Keratinocyte (primary cell): Measurements from ENCODE around the gene COG4. TPM values are rescaled to one million over a fixed set of nuclear protein-coding genes. Genes with fewer than 3 reads are reported as not detected.
A peak's percentile ranks its signal among the peaks of the same experiment; 100 is the strongest.

Source experiments
- DNase-seq: peaks from one replicate; pipeline ENCODE4 v3.0.0-alpha.2; 2011; ENCODE audit warnings: low read depth, missing footprints, low spot score
- FAIRE-seq: peaks from 2 replicates; lab custom pipeline; 2011; peaks lifted over from hg19 to GRCh38; lab: Jason Lieb, UNC
- H2AFZ ChIP-seq: 2 replicates; pipeline ENCODE4 v1.6.0; 2012; ENCODE audit warnings: low read length, control low read depth, inconsistent platforms; ENCODE audit not compliant: control insufficient read depth
- H3K27ac ChIP-seq: 2 replicates; pipeline ENCODE4 v1.5.1; 2011; ENCODE audit warnings: low read length; ENCODE audit not compliant: control insufficient read depth, insufficient read depth
- H3K27me3 ChIP-seq: 3 replicates; pipeline ENCODE4 v1.6.0; 2011; ENCODE audit warnings: low read length; ENCODE audit not compliant: control insufficient read depth, insufficient read depth; ENCODE audit errors: extremely low read depth
- H3K36me3 ChIP-seq, 2 experiments: 2 replicates in 1 of 2; 3 replicates in 1 of 2; pipeline ENCODE4 v1.5.1; 2011; ENCODE audit warnings: low read length in 2 of 2, mild to moderate bottlenecking in 1 of 2; ENCODE audit not compliant: control insufficient read depth in 2 of 2, insufficient read depth in 2 of 2; ENCODE audit errors: extremely low read depth in 1 of 2
- H3K4me1 ChIP-seq: 3 replicates; pipeline ENCODE4 v1.5.1; 2011; ENCODE audit warnings: low read length; ENCODE audit not compliant: control insufficient read depth, insufficient read depth; ENCODE audit errors: extremely low read depth
- H3K4me2 ChIP-seq: 3 replicates; pipeline ENCODE4 v1.6.0; 2011; ENCODE audit warnings: low read depth, low read length; ENCODE audit not compliant: control insufficient read depth, insufficient read depth; ENCODE audit errors: extremely low read depth
- H3K4me3 ChIP-seq, 3 experiments: fragments of 200-600 bp in 1 of 3; sonication (generic) in 1 of 3; 2 replicates in 2 of 3; 3 replicates in 1 of 3; pipeline ENCODE4 v1.5.1; 2011 to 2016; ENCODE audit warnings: low read length in 3 of 3, mild to moderate bottlenecking in 3 of 3, control low read depth in 2 of 3, inconsistent platforms in 1 of 3, low read depth in 1 of 3, mixed read lengths in 1 of 3, mixed run types in 1 of 3, moderate library complexity in 1 of 3; ENCODE audit not compliant: control insufficient read depth in 2 of 3, insufficient read depth in 2 of 3; ENCODE audit errors: extremely low read depth in 1 of 3
- H3K79me2 ChIP-seq: 2 replicates; pipeline ENCODE4 v1.6.0; 2012; ENCODE audit warnings: low read length; ENCODE audit not compliant: control insufficient read depth, insufficient read depth
- H3K9ac ChIP-seq: 3 replicates; pipeline ENCODE4 v1.6.0; 2011; ENCODE audit warnings: low read length; ENCODE audit not compliant: control insufficient read depth, insufficient read depth; ENCODE audit errors: extremely low read depth
- H3K9me1 ChIP-seq: 3 replicates; pipeline ENCODE4 v1.6.0; 2011; ENCODE audit warnings: low read length; ENCODE audit not compliant: control insufficient read depth, insufficient read depth; ENCODE audit errors: extremely low read depth
- H3K9me3 ChIP-seq: 2 replicates; pipeline ENCODE4 v1.5.1; 2012; ENCODE audit warnings: low read depth, low read length; ENCODE audit not compliant: control insufficient read depth
- H4K20me1 ChIP-seq: 3 replicates; pipeline ENCODE4 v1.6.0; 2011; ENCODE audit warnings: low read length; ENCODE audit not compliant: control insufficient read depth, insufficient read depth; ENCODE audit errors: extremely low read depth
- EZH2 ChIP-seq: IDR thresholded peaks from one replicate; pipeline ENCODE4 v1.6.1; 2012; ENCODE audit warnings: inconsistent platforms, mild to moderate bottlenecking, low read length, moderate library complexity
- dilution Hi-C: fragments of 300-500 bp; cut with MboI; formaldehyde crosslinking; loops from one replicate; pipeline ENCODE4 v1.7.0; 2020; ENCODE audit warnings: low sequenced_read_pairs; ENCODE audit not compliant: extremely low pct_ligation_motif_present
- polyA plus RNA-seq, 5 experiments: library from polyadenylated mRNA; depleted of rRNA in 3 of 5; stranded (reverse) in 3 of 5; stranded (forward) in 1 of 5; unstranded in 1 of 5; fragments of >200 nt; gene quantifications; 1 replicate in 1 of 5; 2 replicates in 3 of 5; 3 replicates in 1 of 5; pipeline versions ENCODE4 v1.2.1 to v1.2.3, GENCODE V29; 2011 to 2012; ENCODE audit warnings: missing spikeins in 2 of 5, low read depth in 1 of 5, low replicate concordance in 1 of 5
- TF ChIP-seq, protein P1 (sequence below), 3 experiments: IDR thresholded peaks in 1 of 3; conservative IDR thresholded peaks in 1 of 3; optimal IDR thresholded peaks in 1 of 3; 2 replicates in 2 of 3; 3 replicates in 1 of 3; pipeline versions ENCODE3 to v1.5.1; 2011; ENCODE audit warnings: low read length in 3 of 3, mild to moderate bottlenecking in 3 of 3, moderate library complexity in 2 of 3, control low read depth in 1 of 3, inconsistent platforms in 1 of 3; ENCODE audit not compliant: insufficient read depth in 2 of 3; ENCODE audit errors: extremely low read depth in 1 of 3

Gene COG4
- polyA plus RNA-seq, 1 donor (not counting 4 experiments of a cell fraction or from before 2014, with no cell fraction given), result 38.9 TPM

DNA sequence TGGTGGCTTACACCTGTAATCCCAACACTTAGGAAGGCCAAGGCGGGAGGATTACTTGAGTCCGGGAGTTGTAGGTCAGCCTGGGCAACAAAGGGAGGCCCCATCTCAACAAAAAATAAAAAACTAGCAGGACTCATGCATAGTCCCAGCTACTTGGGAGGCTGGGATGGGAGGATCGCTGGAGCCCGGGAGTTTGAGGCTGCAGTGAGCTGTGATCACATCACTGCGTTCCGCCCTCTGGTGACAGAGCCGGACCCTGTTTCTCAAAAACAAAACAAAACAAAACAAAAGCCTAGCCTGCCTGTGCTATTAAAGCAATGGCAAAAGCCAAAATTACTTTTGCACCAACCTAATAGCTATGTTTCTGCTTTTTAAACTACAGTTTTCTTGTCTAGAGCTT is 67.4 kb downstream of the COG4 start:
- Histone ChIP-seq H3K4me2 (no peak overlapping the region), H3K9ac (no peak overlapping the region)
- TF ChIP-seq, protein P1, sequence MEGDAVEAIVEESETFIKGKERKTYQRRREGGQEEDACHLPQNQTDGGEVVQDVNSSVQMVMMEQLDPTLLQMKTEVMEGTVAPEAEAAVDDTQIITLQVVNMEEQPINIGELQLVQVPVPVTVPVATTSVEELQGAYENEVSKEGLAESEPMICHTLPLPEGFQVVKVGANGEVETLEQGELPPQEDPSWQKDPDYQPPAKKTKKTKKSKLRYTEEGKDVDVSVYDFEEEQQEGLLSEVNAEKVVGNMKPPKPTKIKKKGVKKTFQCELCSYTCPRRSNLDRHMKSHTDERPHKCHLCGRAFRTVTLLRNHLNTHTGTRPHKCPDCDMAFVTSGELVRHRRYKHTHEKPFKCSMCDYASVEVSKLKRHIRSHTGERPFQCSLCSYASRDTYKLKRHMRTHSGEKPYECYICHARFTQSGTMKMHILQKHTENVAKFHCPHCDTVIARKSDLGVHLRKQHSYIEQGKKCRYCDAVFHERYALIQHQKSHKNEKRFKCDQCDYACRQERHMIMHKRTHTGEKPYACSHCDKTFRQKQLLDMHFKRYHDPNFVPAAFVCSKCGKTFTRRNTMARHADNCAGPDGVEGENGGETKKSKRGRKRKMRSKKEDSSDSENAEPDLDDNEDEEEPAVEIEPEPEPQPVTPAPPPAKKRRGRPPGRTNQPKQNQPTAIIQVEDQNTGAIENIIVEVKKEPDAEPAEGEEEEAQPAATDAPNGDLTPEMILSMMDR (optimal IDR thresholded peaks at IDR 0.05 in 1 of 3, IDR thresholded peaks at IDR 0.05 in 1 of 3, conservative IDR thresholded peaks at IDR 0.05 in 1 of 3; ENCODE audit: extremely low read depth in 1 of 3, insufficient read depth in 2 of 3, low read length in 3 of 3), result no peak
- TF ChIP-seq EZH2, result no peak

DNA sequence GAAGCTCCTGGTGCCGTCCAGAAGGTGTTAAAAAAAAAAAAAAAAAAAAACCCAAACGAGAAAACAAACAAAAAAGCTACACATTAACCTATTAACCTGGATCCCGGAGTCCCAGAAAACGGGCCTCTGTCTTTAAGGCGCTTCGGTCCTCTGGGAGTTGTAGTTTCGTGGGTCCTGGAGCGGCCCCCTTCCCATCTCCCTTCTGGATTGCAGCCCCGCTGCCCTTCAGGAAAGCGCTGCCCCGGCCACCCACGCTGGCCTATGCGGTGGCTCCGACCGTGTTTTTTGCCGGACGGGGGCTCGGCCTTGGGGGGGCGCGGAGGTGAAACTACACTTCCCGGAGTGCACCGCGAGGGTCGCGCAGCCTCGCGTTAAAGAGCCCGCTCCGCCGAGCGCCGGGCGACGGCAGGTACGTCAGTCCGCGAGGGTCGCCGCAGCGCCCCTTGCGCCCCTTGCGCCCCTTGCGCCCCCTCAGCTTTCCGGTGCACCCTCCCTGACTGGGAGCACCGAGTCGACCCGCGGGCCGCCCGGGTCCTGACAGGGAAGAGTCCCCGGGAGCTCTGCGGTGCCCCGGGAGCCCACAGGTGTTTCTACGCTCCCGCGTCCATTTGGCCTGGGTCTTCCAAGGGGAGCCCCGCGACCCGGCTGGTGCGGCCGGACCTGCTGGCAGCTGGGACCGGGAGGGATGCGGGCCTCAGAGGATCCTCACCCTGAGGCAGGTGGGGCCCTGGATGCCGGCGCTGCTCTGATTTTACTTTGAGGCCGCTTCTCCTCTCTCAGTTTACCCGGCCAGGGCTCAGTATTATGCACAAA is 68.9 kb downstream of the COG4 start, which contains the start of gene FCSK:
FCSK (plus strand) TSS at position 374 of the 813 bp plus-strand sequence. CDS start 8,596 bp downstream, outside the sequence.
- peak within 1 kb of the TSS; percentile 97 for H3K27ac ChIP-seq
- H2AFZ ChIP-seq, result peak within 1 kb of the TSS; percentile 79
- no peak for TF ChIP-seq EZH2
- TF ChIP-seq, protein P1 (optimal IDR thresholded peaks at IDR 0.05 in 1 of 3, IDR thresholded peaks at IDR 0.05 in 1 of 3, conservative IDR thresholded peaks at IDR 0.05 in 1 of 3; ENCODE audit: extremely low read depth in 1 of 3, insufficient read depth in 2 of 3, low read length in 3 of 3), result peak in 1 of 3 experiments; percentile 13
- H3K79me2 ChIP-seq, result no peaks in the 10 kb centered on the region
- H4K20me1 ChIP-seq, result no peaks in the 10 kb centered on the region
- DNase-seq (no peak), FAIRE-seq (no peak)
- H3K9me1 ChIP-seq, result no peaks in the 10 kb centered on the region
- H3K9ac ChIP-seq, result peak within 1 kb of the TSS; percentile 96
- H3K36me3 ChIP-seq, result no peaks in the 10 kb centered on the region
- H3K9me3 ChIP-seq, result no peaks in the 10 kb centered on the region
- H3K4me2 ChIP-seq, result peak within 1 kb of the TSS; percentile 95
- dilution Hi-C loops, result no loop called here
- no peaks in the 10 kb centered on the region for H3K4me1 ChIP-seq
- no peaks in the 10 kb centered on the region for H3K27me3 ChIP-seq
- H3K4me3 ChIP-seq, result peak within 1 kb of the TSS; percentile 80 to 97 (median 93)

More for the DNA sequence above, 67.4 kb downstream of the COG4 start:
- Histone ChIP-seq H3K9me1 (no peaks in the 10 kb centered on the region), H3K27ac (no peak overlapping the region), H3K36me3 (peaks cover 0 to under 1% of the 10 kb centered on the region in 2 experiments), H3K9me3 (no peaks in the 10 kb centered on the region), H2AFZ (no peak overlapping the region), H3K79me2 (no peaks in the 10 kb centered on the region), H3K4me1 (no peaks in the 10 kb centered on the region), H3K27me3 (no peaks in the 10 kb centered on the region), H4K20me1 (no peaks in the 10 kb centered on the region), H3K4me3 (no peak overlapping the region)
- dilution Hi-C loops, result no loop called here
- DNase-seq (no peak), FAIRE-seq (no peak)
